Hematopoietic multipotent progenitor cell (in vitro differentiated cells): ENCODE measurements around the gene ZCCHC18. TPM values are rescaled to one million over a fixed set of nuclear protein-coding genes. Genes with fewer than 3 reads are reported as not detected.

Source experiments
- DNase-seq, 3 donors: peaks; one replicate each; pipeline ENCODE4 v3.0.0-alpha.2; 2011 to 2015; ENCODE audit warnings: low read depth in 2 of 3, low spot score in 2 of 3
- total RNA-seq: library from RNA; depleted of rRNA; stranded (reverse); fragments of >200 nt; gene quantifications from one replicate; pipeline ENCODE4 v1.2.3, GENCODE V29; 2012

The ZCCHC18 gene
- total RNA-seq, 1 donor, result 3.8 TPM

- no peak for DNase-seq
Observed at GRCh38 chrX:104130808-104131207, 18.5 kb downstream of the ZCCHC18 start.

- DNase-seq, result no peak
Observed at GRCh38 chrX:104134583-104135261, 22.4 kb downstream of the ZCCHC18 start.

DNA sequence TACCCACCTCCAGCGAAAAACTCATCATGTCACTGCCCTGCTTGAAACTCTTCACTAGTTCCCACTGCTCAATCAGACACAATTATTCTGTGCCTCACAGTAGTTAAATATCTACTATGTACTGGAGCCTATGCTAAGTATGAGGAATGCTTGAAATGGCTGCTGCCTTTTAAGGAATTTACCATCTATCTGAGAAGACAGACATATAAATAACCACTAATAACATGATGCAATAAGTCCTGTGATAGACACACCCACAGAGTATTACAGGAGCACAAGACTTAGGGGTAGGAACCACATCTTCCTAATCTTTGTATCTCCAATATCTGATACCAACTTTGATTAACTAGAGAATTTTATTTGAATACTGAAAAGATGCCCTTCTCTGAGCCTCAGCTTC lies 23.4 kb downstream of the ZCCHC18 start:
- DNase-seq, result no peak

DNA sequence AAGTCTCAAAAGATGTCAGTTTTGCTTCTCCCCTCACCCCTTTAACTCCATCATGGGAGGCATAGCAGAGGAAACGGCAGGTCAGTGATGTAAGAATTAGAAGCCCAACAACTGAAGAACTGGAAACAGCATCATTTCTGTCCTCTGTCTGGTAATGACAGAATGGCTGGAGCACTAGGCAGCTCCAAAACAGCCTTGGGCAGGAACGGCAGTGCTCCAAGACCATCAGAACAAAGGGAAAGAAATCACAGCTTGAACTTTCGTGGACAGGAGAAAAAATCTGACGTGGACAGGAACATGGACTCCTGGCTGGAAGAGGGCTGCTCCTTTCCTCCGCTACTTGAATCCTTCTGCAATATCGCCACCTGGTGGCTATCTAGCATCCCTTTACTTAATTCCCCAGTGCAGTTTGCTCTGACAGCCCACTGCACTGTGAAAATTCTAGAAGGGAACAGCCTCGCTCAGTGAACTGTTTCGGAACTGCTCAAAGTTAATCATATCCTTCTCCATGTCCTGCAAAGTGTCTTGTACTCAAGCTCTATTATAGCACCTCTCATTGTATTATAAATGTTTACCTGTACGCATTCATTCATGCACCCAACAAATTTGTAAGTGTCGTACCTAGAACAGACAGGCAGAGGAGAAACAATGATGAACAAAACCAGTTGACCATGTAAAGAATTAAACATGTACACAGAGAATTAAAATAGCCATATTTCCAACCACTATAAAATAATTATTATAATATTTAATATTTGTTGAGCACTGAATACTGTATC lies 24.1 kb downstream of the ZCCHC18 start:
- peak; percentile 44 to 76 (median 58) for DNase-seq

DNA sequence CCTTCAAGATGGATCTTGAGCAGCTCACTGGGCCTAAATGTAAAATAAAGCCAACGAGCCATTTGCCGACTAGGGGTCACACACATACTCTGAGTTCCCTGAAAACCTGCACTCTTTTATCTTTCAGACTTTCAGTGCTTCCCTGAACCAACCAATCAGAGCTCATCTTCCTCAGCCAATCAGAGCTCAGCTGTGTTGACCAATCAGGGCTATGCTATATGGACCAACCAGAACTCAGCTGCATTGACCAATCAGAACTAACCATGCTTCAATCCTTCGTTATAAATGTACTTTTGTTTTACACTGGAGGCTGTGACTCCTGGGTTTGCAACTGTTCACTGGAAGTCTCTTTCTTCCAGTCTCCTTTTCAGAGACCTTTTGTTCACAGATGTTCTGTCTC lies 25.2 kb downstream of the ZCCHC18 start:
- DNase-seq, result peak in 1 of 3 donors; percentile 19

DNA sequence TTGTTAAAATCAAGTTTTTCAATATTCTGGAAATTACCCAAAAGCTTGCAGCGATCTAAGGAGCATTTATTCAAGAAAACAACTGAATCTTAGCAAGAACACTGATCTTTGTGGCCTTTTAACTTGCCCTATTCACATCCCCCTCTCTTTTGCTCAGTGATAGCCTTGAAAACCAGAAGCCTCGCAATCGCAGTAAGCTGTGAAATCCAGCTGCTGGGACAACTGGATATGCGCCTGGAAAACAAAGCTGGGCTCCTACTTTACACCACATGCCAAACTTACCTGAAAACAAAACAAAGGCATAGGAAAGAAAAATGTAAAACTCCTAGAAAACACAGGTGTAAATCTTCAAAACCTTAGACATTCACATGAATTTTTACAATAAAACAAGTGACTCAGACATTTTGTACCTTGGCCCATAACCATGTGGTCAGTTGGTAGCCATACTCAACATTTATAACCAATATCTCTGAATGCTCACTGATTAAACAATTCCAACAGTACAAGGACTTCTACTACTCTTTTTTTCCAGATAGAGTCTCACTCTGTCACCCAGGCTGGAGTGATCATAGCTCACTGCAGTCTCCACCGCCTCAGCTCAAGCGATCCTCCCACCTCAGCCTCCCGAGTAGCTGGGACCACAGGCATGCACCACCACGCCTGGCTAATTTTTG lies 28.9 kb downstream of the ZCCHC18 start:
- no peak for DNase-seq

DNA sequence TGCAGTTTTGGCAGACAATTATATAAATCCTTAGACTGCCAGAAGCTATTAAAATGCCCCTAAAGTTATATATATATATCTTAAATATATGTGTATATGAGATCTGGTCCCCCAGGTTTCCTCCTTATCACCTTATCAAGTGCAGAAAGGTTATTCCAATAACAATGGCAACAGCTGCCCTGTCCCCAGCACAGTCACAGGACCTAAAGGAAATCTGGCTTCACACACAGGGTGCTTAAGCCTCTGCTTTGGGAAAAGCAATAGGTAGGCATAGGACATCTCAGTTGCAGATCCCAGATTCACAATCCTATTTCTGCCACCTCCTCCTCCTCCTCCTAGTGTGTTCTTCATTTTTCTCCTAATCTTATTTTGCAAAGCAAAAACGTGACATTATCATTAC lies 38.7 kb downstream of the ZCCHC18 start:
- no peak for DNase-seq

- peak; percentile 52 to 91 (median 87) for DNase-seq
Observed at GRCh38 chrX:104156630-104157529, 44.6 kb downstream of the ZCCHC18 start, which contains the start of gene SLC25A53. Gene SLC25A53 (minus strand): TSS chrX:104157009. CDS start chrX:104105257, 51,752 bp downstream.

Other genes starting within 250 kb of the ZCCHC18 start
- 3.0 TPM for gene TMSB15B, start 149.9 kb upstream of the ZCCHC18 start, total RNA-seq
- gene H2BW1, start 98.8 kb upstream of the ZCCHC18 start, total RNA-seq, result not detected
- gene H2BW2, start 72.6 kb upstream of the ZCCHC18 start, total RNA-seq, result not detected
- gene TMSB15C, start 36.3 kb upstream of the ZCCHC18 start, total RNA-seq, result 2.4 TPM
- gene SLC25A53, start 44.5 kb downstream of the ZCCHC18 start, total RNA-seq, result 5.4 TPM
- 7.8 TPM for gene FAM199X, start 53.9 kb downstream of the ZCCHC18 start, total RNA-seq
- gene ESX1, start 142.4 kb downstream of the ZCCHC18 start, total RNA-seq, result not detected